Natural killer cell (primary cell): Measurements from ENCODE around the gene CSPG4. TPM values are rescaled to one million over a fixed set of nuclear protein-coding genes. Genes with fewer than 3 reads are reported as not detected.
"Not testable (repeated sequence)": the region's sequence is repeated elsewhere in the genome, so short reads cannot be mapped to it uniquely, and the experiment has no call there.

ENCODE experiments used
- ATAC-seq, 3 donors: fragments of 150-1000 bp in 2 of 3; fragments of 200-7000 bp in 1 of 3; cut with Tn5 transposase; 1 replicate in 1 of 3; 2 replicates in 2 of 3; pipeline ENCODE4 v1.10.0; 2021; ENCODE audit warnings: mild to moderate bottlenecking in 2 of 3, moderate library complexity in 2 of 3
- DNase-seq, 2 donors: peaks; one replicate each; pipeline versions ENCODE4 v3.0.0 to v3.0.0-alpha.2; 2013 to 2021; ENCODE audit warnings: mixed read lengths in 1 of 2
- H3K27ac ChIP-seq: one replicate; pipeline ENCODE4 v1.5.1; 2013; ENCODE audit warnings: mild to moderate bottlenecking, low read length
- H3K27me3 ChIP-seq: one replicate; pipeline ENCODE4 v1.6.1; 2013; ENCODE audit warnings: low read length; ENCODE audit not compliant: control insufficient read depth, insufficient read depth
- H3K36me3 ChIP-seq: one replicate; pipeline ENCODE4 v1.6.1; 2013; ENCODE audit warnings: low read length; ENCODE audit not compliant: control insufficient read depth, insufficient read depth
- H3K4me1 ChIP-seq: one replicate; pipeline ENCODE4 v1.6.1; 2013; ENCODE audit warnings: low read length; ENCODE audit not compliant: control insufficient read depth, insufficient read depth
- H3K4me3 ChIP-seq: one replicate; pipeline ENCODE4 v1.5.1; 2013; ENCODE audit warnings: low read length
- H3K9me3 ChIP-seq: one replicate; pipeline ENCODE4 v1.6.1; 2013; ENCODE audit warnings: low read length; ENCODE audit not compliant: control insufficient read depth, insufficient read depth
- H3K27ac Mint-ChIP-seq, 2 donors: one replicate each; pipeline ENCODE4 v1.8.0; 2022; ENCODE audit warnings: mild to moderate bottlenecking in 2 of 2, mixed read lengths in 2 of 2, moderate library complexity in 1 of 2
- H3K27me3 Mint-ChIP-seq, 2 donors: one replicate each; pipeline ENCODE4 v1.8.0; 2022; ENCODE audit warnings: low read depth in 2 of 2, mixed read lengths in 2 of 2
- H3K36me3 Mint-ChIP-seq: one replicate; pipeline ENCODE4 v1.8.0; 2022; ENCODE audit warnings: mixed read lengths
- H3K4me1 Mint-ChIP-seq, 2 donors: one replicate each; pipeline ENCODE4 v1.8.0; 2022; ENCODE audit warnings: mixed read lengths in 2 of 2
- H3K4me3 Mint-ChIP-seq: one replicate; pipeline ENCODE4 v1.8.0; 2022; ENCODE audit warnings: mild to moderate bottlenecking, moderate library complexity, mixed read lengths
- H3K9me3 Mint-ChIP-seq, 2 donors: one replicate each; pipeline ENCODE4 v1.8.0; 2022; ENCODE audit warnings: mixed read lengths in 2 of 2
- CTCF ChIP-seq: fragments of 200-600 bp; IDR thresholded peaks from one replicate; pipeline ENCODE4 v1.8.0; 2022; ENCODE audit warnings: antibody characterized with exemption
- WGBS: methylation state at CpG from one replicate; pipeline ENCODE4 v1.1.7; 2013; ENCODE audit warnings: missing lambda C conversion rate; ENCODE audit not compliant: insufficient coverage; 5-methylcytosine and 5-hydroxymethylcytosine counted together
- intact Hi-C: fragments of 100-400 bp; cut with micrococcal nuclease; formaldehyde crosslinking; loops from one replicate; pipeline ENCODE4 v1.14.2; 2022
- total RNA-seq, 4 donors: library from RNA; stranded (reverse); fragments of 120-200 nt in 1 of 4; gene quantifications; one replicate each; pipeline versions ENCODE4 v1.2.3 to v1.2.4, GENCODE V29; 2013 to 2022

The CSPG4 gene
- total RNA-seq, 3 donors from 2014 or later (not counting 1 experiment from before 2014, with no cell fraction given), result 0.05 to 0.09 (median 0.07) TPM

- H3K4me1 ChIP-seq, H3K4me1 Mint-ChIP-seq, H3K4me3 ChIP-seq, H3K36me3 Mint-ChIP-seq, H3K27me3 ChIP-seq, H3K27ac ChIP-seq, H3K9me3 ChIP-seq, H3K27ac Mint-ChIP-seq, ATAC-seq, intact Hi-C loops, H3K9me3 Mint-ChIP-seq, H3K36me3 ChIP-seq, DNase-seq, H3K4me3 Mint-ChIP-seq: not testable (repeated sequence)
- whole genome bisulfite sequencing, result 95% methylated on average over 9 of the region's 10 CpGs
- H3K27me3 Mint-ChIP-seq, result peaks cover 0 to 10% of the 10 kb centered on the region in 2 donors
Observed at GRCh38 chr15:75715312-75715832, 2.7 kb upstream of the CSPG4 start.

GRCh38 chr15:75714195-75714594 is 1.5 kb upstream of the CSPG4 start:
- WGBS, result 92% methylated on average over 3 of the region's 3 CpGs
- Mint-ChIP-seq H3K4me1 (no peaks in the 10 kb centered on the region), H3K36me3 (no peaks in the 10 kb centered on the region), H3K27me3 (peaks cover 0 to 14% of the 10 kb centered on the region in 2 donors), H3K27ac (no peak overlapping the region), H3K4me3 (no peak overlapping the region), H3K9me3 (no peaks in the 10 kb centered on the region)
- H3K27me3 ChIP-seq, result peaks cover 5% of the 10 kb centered on the region
- H3K4me3 ChIP-seq, result no peak overlapping the region
- no peak overlapping the region for H3K27ac ChIP-seq
- TF ChIP-seq CTCF, result no peak
- ATAC-seq (no peak), DNase-seq (no peak)
- H3K9me3 ChIP-seq, result no peaks in the 10 kb centered on the region
- intact Hi-C loops, result no loop called here
- H3K36me3 ChIP-seq, result no peaks in the 10 kb centered on the region
- no peaks in the 10 kb centered on the region for H3K4me1 ChIP-seq

- WGBS, result 68% methylated on average over 9 of the region's 9 CpGs
- peaks cover 5% of the 10 kb centered on the region for H3K27me3 ChIP-seq
- H3K36me3 ChIP-seq, result no peaks in the 10 kb centered on the region
- no peak for TF ChIP-seq CTCF
- no peak overlapping the region for H3K27ac Mint-ChIP-seq
- H3K9me3 ChIP-seq, result no peaks in the 10 kb centered on the region
- no peaks in the 10 kb centered on the region for H3K9me3 Mint-ChIP-seq
- ATAC-seq (no peak), DNase-seq (no peak)
- H3K4me1 ChIP-seq, result no peaks in the 10 kb centered on the region
- no peaks in the 10 kb centered on the region for H3K4me1 Mint-ChIP-seq
- intact Hi-C loops, result no loop called here
- no peak overlapping the region for H3K27ac ChIP-seq
- peaks cover 0 to 14% of the 10 kb centered on the region in 2 donors for H3K27me3 Mint-ChIP-seq
- H3K36me3 Mint-ChIP-seq, result no peaks in the 10 kb centered on the region
- H3K4me3 ChIP-seq, result no peak overlapping the region
- no peak overlapping the region for H3K4me3 Mint-ChIP-seq
Observed at GRCh38 chr15:75713338-75713895, 769 bp upstream of the CSPG4 start.

- H3K4me3 Mint-ChIP-seq, H3K27ac ChIP-seq, H3K36me3 ChIP-seq, H3K9me3 ChIP-seq, H3K4me3 ChIP-seq, ATAC-seq, H3K36me3 Mint-ChIP-seq, H3K27ac Mint-ChIP-seq, DNase-seq, H3K4me1 Mint-ChIP-seq, intact Hi-C loops, H3K4me1 ChIP-seq, H3K27me3 ChIP-seq, H3K9me3 Mint-ChIP-seq: not testable (repeated sequence)
- peaks cover 0 to 14% of the 10 kb centered on the region in 2 donors for H3K27me3 Mint-ChIP-seq
- WGBS, result 84% methylated on average over 7 of the region's 7 CpGs
Observed at GRCh38 chr15:75711495-75711894, 1.2 kb downstream of the CSPG4 start.

- H3K36me3 ChIP-seq, H3K27ac Mint-ChIP-seq, DNase-seq, H3K9me3 Mint-ChIP-seq, H3K27me3 ChIP-seq, H3K27ac ChIP-seq, H3K4me1 Mint-ChIP-seq, H3K9me3 ChIP-seq, H3K4me3 ChIP-seq, H3K4me3 Mint-ChIP-seq, intact Hi-C loops, ATAC-seq, H3K36me3 Mint-ChIP-seq, H3K4me1 ChIP-seq: not testable (repeated sequence)
- 86% methylated on average over 3 of the region's 5 CpGs for WGBS
- peaks cover 0 to 14% of the 10 kb centered on the region in 2 donors for H3K27me3 Mint-ChIP-seq
Observed at GRCh38 chr15:75710874-75711273, 1.8 kb downstream of the CSPG4 start.

GRCh38 chr15:75709458-75709857 is 3.2 kb downstream of the CSPG4 start:
- ATAC-seq, H3K9me3 ChIP-seq, intact Hi-C loops, H3K9me3 Mint-ChIP-seq, H3K36me3 ChIP-seq, H3K4me1 Mint-ChIP-seq, H3K4me3 ChIP-seq, H3K27ac ChIP-seq, H3K4me1 ChIP-seq, H3K27me3 ChIP-seq, DNase-seq, H3K36me3 Mint-ChIP-seq, H3K4me3 Mint-ChIP-seq, H3K27ac Mint-ChIP-seq: not testable (repeated sequence)
- peaks cover 0 to 14% of the 10 kb centered on the region in 2 donors for H3K27me3 Mint-ChIP-seq
- 76% methylated on average over 9 of the region's 15 CpGs for WGBS
